ENCODE results near the gene CTXND1. TPM values are rescaled to one million over a fixed set of nuclear protein-coding genes. Genes with fewer than 3 reads are reported as not detected.

CTXND1 gene
- total RNA-seq, 2 experiments from 2014 or later = not detected

DNA sequence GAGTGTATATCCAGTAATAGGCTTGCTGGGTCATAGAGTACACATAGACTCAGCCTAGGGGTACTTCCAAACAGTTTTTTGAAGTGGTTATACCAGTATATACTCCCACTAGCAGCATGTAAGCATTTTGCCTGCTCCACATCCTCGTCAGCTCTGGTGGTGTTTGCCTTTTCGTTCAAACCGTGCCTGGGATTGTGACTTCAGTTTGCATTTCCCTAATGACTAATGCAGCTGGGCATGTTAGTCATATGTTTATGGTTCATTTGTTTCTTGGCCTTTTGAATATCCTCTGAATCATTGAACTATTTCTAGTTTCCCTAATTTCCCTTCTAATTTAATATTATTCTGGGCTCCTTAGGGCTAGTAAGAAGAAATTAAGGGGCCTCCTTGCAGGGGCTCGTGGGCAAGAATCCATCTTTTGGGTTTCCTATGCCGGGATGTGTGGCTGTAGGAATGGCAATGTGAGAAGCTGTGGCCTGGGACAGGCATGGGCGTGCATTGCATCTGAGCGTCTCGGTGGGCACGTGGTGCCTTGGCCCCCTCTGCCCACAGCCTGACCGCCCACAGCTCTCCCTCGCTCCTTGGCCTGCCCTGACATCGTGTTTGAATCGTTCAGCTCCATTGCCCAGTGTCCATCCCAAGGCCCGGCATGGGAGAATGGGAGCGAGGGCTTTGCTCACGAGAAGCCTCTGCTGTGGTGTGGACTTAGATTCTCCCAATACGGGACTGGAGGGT is 72.8 kb downstream of the CTXND1 start:
- no peaks in the 10 kb centered on the region for H3K9me2 ChIP-seq (ENCODE audit: insufficient read depth, low read length)
- no peak overlapping the region for H2AFZ ChIP-seq (ENCODE audit: low read length)
- no peaks in the 10 kb centered on the region for H3K79me2 ChIP-seq (ENCODE audit: insufficient read depth, low read depth, low read length)
- DNase-seq (ENCODE audit: low spot score) = no peak
- ChIA-PET CTCF (ENCODE audit: unreplicated experiment) (no interaction called here), POLR2A (no interaction called here)
- no peaks in the 10 kb centered on the region for H4K20me1 ChIP-seq (ENCODE audit: insufficient read depth, low read length)
- intact Hi-C loops (cut with micrococcal nuclease; ENCODE audit: unreplicated experiment) = no loop called here
- H3K4me3 ChIP-seq (ENCODE audit: low read depth, low read length, poor library complexity, severe bottlenecking) = no peak overlapping the region
- H3K9me3 ChIP-seq (ENCODE audit: low read length) = no peaks in the 10 kb centered on the region
- TF ChIP-seq EZH2phosphoT487 (IDR thresholded peaks at IDR 0.05; ENCODE audit: borderline replicate concordance, low read depth, low read length) = no peak
- TF ChIP-seq, protein P1, sequence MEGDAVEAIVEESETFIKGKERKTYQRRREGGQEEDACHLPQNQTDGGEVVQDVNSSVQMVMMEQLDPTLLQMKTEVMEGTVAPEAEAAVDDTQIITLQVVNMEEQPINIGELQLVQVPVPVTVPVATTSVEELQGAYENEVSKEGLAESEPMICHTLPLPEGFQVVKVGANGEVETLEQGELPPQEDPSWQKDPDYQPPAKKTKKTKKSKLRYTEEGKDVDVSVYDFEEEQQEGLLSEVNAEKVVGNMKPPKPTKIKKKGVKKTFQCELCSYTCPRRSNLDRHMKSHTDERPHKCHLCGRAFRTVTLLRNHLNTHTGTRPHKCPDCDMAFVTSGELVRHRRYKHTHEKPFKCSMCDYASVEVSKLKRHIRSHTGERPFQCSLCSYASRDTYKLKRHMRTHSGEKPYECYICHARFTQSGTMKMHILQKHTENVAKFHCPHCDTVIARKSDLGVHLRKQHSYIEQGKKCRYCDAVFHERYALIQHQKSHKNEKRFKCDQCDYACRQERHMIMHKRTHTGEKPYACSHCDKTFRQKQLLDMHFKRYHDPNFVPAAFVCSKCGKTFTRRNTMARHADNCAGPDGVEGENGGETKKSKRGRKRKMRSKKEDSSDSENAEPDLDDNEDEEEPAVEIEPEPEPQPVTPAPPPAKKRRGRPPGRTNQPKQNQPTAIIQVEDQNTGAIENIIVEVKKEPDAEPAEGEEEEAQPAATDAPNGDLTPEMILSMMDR (conservative IDR thresholded peaks at IDR 0.05; ENCODE audit: low read length) = no peak
- BruUV-seq (replicated peaks) = no TSS peak
- H3K36me3 ChIP-seq (ENCODE audit: insufficient read depth, low read length) = no peaks in the 10 kb centered on the region
- no peak overlapping the region for H3K27ac ChIP-seq (ENCODE audit: low read depth, low read length, poor library complexity, severe bottlenecking)
- H3K4me1 ChIP-seq (ENCODE audit: insufficient read depth, low read length, poor library complexity, severe bottlenecking) = no peaks in the 10 kb centered on the region
- no peak overlapping the region for H3K4me2 ChIP-seq (ENCODE audit: low read length)

DNA sequence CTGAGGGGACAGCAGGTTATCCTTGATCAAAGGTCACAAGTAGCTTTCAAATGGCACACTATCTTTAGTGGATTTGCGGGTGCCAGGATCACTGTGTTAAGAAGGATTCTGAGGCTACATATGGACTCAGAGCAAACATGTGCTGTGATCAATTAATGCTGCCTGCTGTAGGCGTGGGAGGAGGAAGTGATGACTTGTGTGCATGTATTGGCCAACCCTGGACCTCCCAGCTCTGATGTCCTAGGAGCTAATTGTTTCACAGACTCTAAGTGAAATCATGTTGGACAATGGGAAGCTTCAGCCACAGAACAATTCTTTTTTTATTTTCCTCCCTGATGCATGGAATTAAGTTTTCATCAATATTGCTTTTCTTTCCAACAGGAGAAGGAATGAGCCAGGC is 74.9 kb downstream of the CTXND1 start:
- intact Hi-C loops (cut with micrococcal nuclease; ENCODE audit: unreplicated experiment) = no loop called here
- H2AFZ ChIP-seq (ENCODE audit: low read length) = no peak overlapping the region
- H3K9me3 ChIP-seq (ENCODE audit: low read length) = no peaks in the 10 kb centered on the region
- H3K4me2 ChIP-seq (ENCODE audit: low read length) = no peak overlapping the region
- no peaks in the 10 kb centered on the region for H4K20me1 ChIP-seq (ENCODE audit: insufficient read depth, low read length)
- H3K4me3 ChIP-seq (ENCODE audit: low read depth, low read length, poor library complexity, severe bottlenecking) = no peak overlapping the region
- no peak for TF ChIP-seq EZH2phosphoT487 (IDR thresholded peaks at IDR 0.05; ENCODE audit: borderline replicate concordance, low read depth, low read length)
- TF ChIP-seq, protein P1 (conservative IDR thresholded peaks at IDR 0.05; ENCODE audit: low read length) = no peak
- DNase-seq (ENCODE audit: low spot score) = no peak
- no TSS peak for BruUV-seq (replicated peaks)
- CTCF ChIA-PET (ENCODE audit: unreplicated experiment) = no interaction called here
- H3K27ac ChIP-seq (ENCODE audit: low read depth, low read length, poor library complexity, severe bottlenecking) = no peak overlapping the region
- H3K36me3 ChIP-seq (ENCODE audit: insufficient read depth, low read length) = no peaks in the 10 kb centered on the region
- POLR2A ChIA-PET = no interaction called here
- H3K9me2 ChIP-seq (ENCODE audit: insufficient read depth, low read length) = no peaks in the 10 kb centered on the region
- H3K4me1 ChIP-seq (ENCODE audit: insufficient read depth, low read length, poor library complexity, severe bottlenecking) = no peaks in the 10 kb centered on the region
- H3K79me2 ChIP-seq (ENCODE audit: insufficient read depth, low read depth, low read length) = no peaks in the 10 kb centered on the region

DNA sequence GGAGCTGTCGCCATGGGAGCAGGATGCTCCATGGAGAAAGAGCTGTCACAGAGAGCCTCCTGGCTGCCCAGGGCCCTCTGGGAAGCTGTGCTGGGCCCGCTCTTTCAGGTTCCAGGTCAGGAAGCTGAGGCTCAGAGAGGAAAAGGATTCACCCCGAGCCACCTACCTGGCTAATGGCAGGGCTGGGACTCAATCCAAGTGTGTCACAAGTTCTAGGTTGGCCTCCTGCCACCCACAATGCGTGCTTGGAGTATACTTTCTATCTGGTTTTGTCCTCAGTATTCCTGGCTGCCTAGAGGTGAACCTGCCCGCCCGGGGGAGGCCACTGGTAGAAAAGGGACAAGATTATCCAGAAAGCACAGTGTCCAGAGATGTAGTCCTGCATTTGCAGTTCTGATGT is 75.6 kb downstream of the CTXND1 start:
- H4K20me1 ChIP-seq (ENCODE audit: insufficient read depth, low read length) = no peaks in the 10 kb centered on the region
- H3K9me3 ChIP-seq (ENCODE audit: low read length) = no peaks in the 10 kb centered on the region
- no peak for DNase-seq (ENCODE audit: low spot score)
- no peak overlapping the region for H3K4me2 ChIP-seq (ENCODE audit: low read length)
- TF ChIP-seq, protein P1 (conservative IDR thresholded peaks at IDR 0.05; ENCODE audit: low read length) = no peak
- no peak for TF ChIP-seq EZH2phosphoT487 (IDR thresholded peaks at IDR 0.05; ENCODE audit: borderline replicate concordance, low read depth, low read length)
- H3K79me2 ChIP-seq (ENCODE audit: insufficient read depth, low read depth, low read length) = no peaks in the 10 kb centered on the region
- ChIA-PET CTCF (ENCODE audit: unreplicated experiment) (no interaction called here), POLR2A (no interaction called here)
- BruUV-seq (replicated peaks) = no TSS peak
- no peak overlapping the region for H3K4me3 ChIP-seq (ENCODE audit: low read depth, low read length, poor library complexity, severe bottlenecking)
- H3K27ac ChIP-seq (ENCODE audit: low read depth, low read length, poor library complexity, severe bottlenecking) = no peak overlapping the region
- H3K4me1 ChIP-seq (ENCODE audit: insufficient read depth, low read length, poor library complexity, severe bottlenecking) = no peaks in the 10 kb centered on the region
- intact Hi-C loops (cut with micrococcal nuclease; ENCODE audit: unreplicated experiment) = no loop called here
- no peaks in the 10 kb centered on the region for H3K9me2 ChIP-seq (ENCODE audit: insufficient read depth, low read length)
- H3K36me3 ChIP-seq (ENCODE audit: insufficient read depth, low read length) = no peaks in the 10 kb centered on the region
- H2AFZ ChIP-seq (ENCODE audit: low read length) = no peak overlapping the region

All from OCI-LY7 (cell line).